Fibroblast of mammary gland (primary cell): ENCODE measurements around the gene DNAJC4.

Source experiments
- DNase-seq: peaks from one replicate; pipeline ENCODE4 v3.0.0-alpha.2; 2010; ENCODE audit warnings: low read depth
- H3K4me3 ChIP-seq: 2 replicates; pipeline ENCODE4 v1.5.1; 2011; ENCODE audit warnings: low read depth, mild to moderate bottlenecking, low read length, moderate library complexity; ENCODE audit not compliant: control insufficient read depth
- CTCF ChIP-seq: conservative IDR thresholded peaks from 2 replicates; pipeline ENCODE4 v1.5.1; 2011; ENCODE audit warnings: low read depth, low read length, inconsistent platforms; ENCODE audit not compliant: control insufficient read depth, insufficient read depth

DNAJC4 gene

GRCh38 chr11:64219354-64219684 lies 11.0 kb upstream of the DNAJC4 start:
- DNase-seq, result no peak
- no peak overlapping the region for H3K4me3 ChIP-seq
- TF ChIP-seq CTCF, result no peak

- no peak for TF ChIP-seq CTCF
- no peak overlapping the region for H3K4me3 ChIP-seq
These were observed 10.6 kb upstream of the DNAJC4 start for GRCh38 chr11:64219755-64220154.

GRCh38 chr11:64220271-64220670 lies 10.1 kb upstream of the DNAJC4 start:
- DNase-seq, result no peak
- TF ChIP-seq CTCF, result no peak
- no peak overlapping the region for H3K4me3 ChIP-seq

More at GRCh38 chr11:64219755-64220154, 10.6 kb upstream of the DNAJC4 start:
- no peak for DNase-seq

- no peak overlapping the region for H3K4me3 ChIP-seq
- no peak for TF ChIP-seq CTCF
- no peak for DNase-seq
These were observed 9.6 kb upstream of the DNAJC4 start for GRCh38 chr11:64220798-64221197.

- no peak for TF ChIP-seq CTCF
- DNase-seq, result no peak
- no peak overlapping the region for H3K4me3 ChIP-seq
These were observed 7.7 kb upstream of the DNAJC4 start for GRCh38 chr11:64222651-64223000.

- TF ChIP-seq CTCF, result no peak
- no peak for DNase-seq
These were observed 7.2 kb upstream of the DNAJC4 start for GRCh38 chr11:64223001-64223651.

More at GRCh38 chr11:64223001-64223651, 7.2 kb upstream of the DNAJC4 start:
- no peak overlapping the region for H3K4me3 ChIP-seq
